Stomach smooth muscle (tissue), 2 donors: ENCODE measurements around the gene ZBED2.

Experiments used
- H3K27ac ChIP-seq: one replicate; pipeline ENCODE4 v1.7.0; 2013; ENCODE audit warnings: mild to moderate bottlenecking, low read length, inconsistent platforms
- H3K27me3 ChIP-seq, 2 donors: one replicate each; pipeline ENCODE4 v1.7.0; 2013; ENCODE audit warnings: low read length in 2 of 2; ENCODE audit not compliant: insufficient read depth in 2 of 2, control insufficient read depth in 1 of 2
- H3K36me3 ChIP-seq, 2 donors: one replicate each; pipeline ENCODE4 v1.7.0; 2013; ENCODE audit warnings: low read length in 2 of 2; ENCODE audit not compliant: control insufficient read depth in 2 of 2, insufficient read depth in 2 of 2
- H3K4me1 ChIP-seq: one replicate; pipeline ENCODE4 v1.7.0; 2013; ENCODE audit warnings: low read length; ENCODE audit not compliant: control insufficient read depth, insufficient read depth
- H3K4me3 ChIP-seq, 2 donors: one replicate each; pipeline ENCODE4 v1.7.0; 2013; ENCODE audit warnings: low read length in 2 of 2
- H3K9ac ChIP-seq, 2 donors: one replicate each; pipeline ENCODE4 v1.7.0; 2013; ENCODE audit warnings: low read length in 2 of 2, mild to moderate bottlenecking in 1 of 2
- H3K9me3 ChIP-seq, 2 donors: one replicate each; pipeline ENCODE4 v1.7.0; 2013; ENCODE audit warnings: low read length in 2 of 2; ENCODE audit not compliant: control insufficient read depth in 2 of 2
- donor health status: healthy.
- donor health status: Pancreatic carcinoma.

ZBED2 gene

GRCh38 chr3:111604119-111604518, 9.0 kb upstream of the ZBED2 start:
- Histone ChIP-seq H3K4me1 (no peaks in the 10 kb centered on the region), H3K4me3 (no peak overlapping the region), H3K27me3 (no peaks in the 10 kb centered on the region), H3K9ac (no peak overlapping the region), H3K36me3 (no peaks in the 10 kb centered on the region), H3K27ac (no peak overlapping the region), H3K9me3 (no peaks in the 10 kb centered on the region)

GRCh38 chr3:111603679-111604078, 8.5 kb upstream of the ZBED2 start:
- H3K4me1 ChIP-seq, result no peaks in the 10 kb centered on the region
- H3K27me3 ChIP-seq, result no peaks in the 10 kb centered on the region
- H3K27ac ChIP-seq, result no peak overlapping the region
- no peak overlapping the region for H3K4me3 ChIP-seq
- no peaks in the 10 kb centered on the region for H3K9me3 ChIP-seq
- H3K9ac ChIP-seq, result no peak overlapping the region
- H3K36me3 ChIP-seq, result no peaks in the 10 kb centered on the region

GRCh38 chr3:111601810-111602209, 6.7 kb upstream of the ZBED2 start:
- no peaks in the 10 kb centered on the region for H3K4me1 ChIP-seq
- H3K36me3 ChIP-seq, result no peaks in the 10 kb centered on the region
- no peak overlapping the region for H3K9ac ChIP-seq
- H3K27ac ChIP-seq, result no peak overlapping the region
- no peaks in the 10 kb centered on the region for H3K27me3 ChIP-seq
- no peaks in the 10 kb centered on the region for H3K9me3 ChIP-seq
- no peak overlapping the region for H3K4me3 ChIP-seq

GRCh38 chr3:111598552-111598951, 3.4 kb upstream of the ZBED2 start:
- H3K27ac ChIP-seq, result no peak overlapping the region
- no peaks in the 10 kb centered on the region for H3K9me3 ChIP-seq
- no peaks in the 10 kb centered on the region for H3K4me1 ChIP-seq
- H3K4me3 ChIP-seq, result no peak overlapping the region
- H3K27me3 ChIP-seq, result no peaks in the 10 kb centered on the region
- H3K36me3 ChIP-seq, result no peaks in the 10 kb centered on the region
- H3K9ac ChIP-seq, result no peak overlapping the region

- Histone ChIP-seq H3K4me1 (no peaks in the 10 kb centered on the region), H3K27me3 (no peaks in the 10 kb centered on the region), H3K27ac (no peak overlapping the region), H3K9me3 (no peaks in the 10 kb centered on the region), H3K36me3 (no peaks in the 10 kb centered on the region), H3K4me3 (no peak overlapping the region), H3K9ac (no peak overlapping the region)
Observed at GRCh38 chr3:111598139-111598538, 3.0 kb upstream of the ZBED2 start.

GRCh38 chr3:111596328-111596727, 1.2 kb upstream of the ZBED2 start:
- H3K9me3 ChIP-seq, result no peaks in the 10 kb centered on the region
- H3K36me3 ChIP-seq, result no peaks in the 10 kb centered on the region
- H3K9ac ChIP-seq, result no peak overlapping the region
- no peaks in the 10 kb centered on the region for H3K4me1 ChIP-seq
- H3K27ac ChIP-seq, result no peak overlapping the region
- no peaks in the 10 kb centered on the region for H3K27me3 ChIP-seq
- no peak overlapping the region for H3K4me3 ChIP-seq

- Histone ChIP-seq H3K27ac (no peak overlapping the region), H3K9me3 (no peaks in the 10 kb centered on the region), H3K4me3 (no peak overlapping the region), H3K4me1 (no peaks in the 10 kb centered on the region), H3K9ac (no peak overlapping the region), H3K27me3 (no peaks in the 10 kb centered on the region), H3K36me3 (no peaks in the 10 kb centered on the region)
Observed at GRCh38 chr3:111594781-111595180, 365 bp downstream of the ZBED2 start.

- no peak overlapping the region for H3K27ac ChIP-seq
Observed at GRCh38 chr3:111594205-111594604, 941 bp downstream of the ZBED2 start.

GRCh38 chr3:111593666-111594065, 1.5 kb downstream of the ZBED2 start:
- Histone ChIP-seq H3K27me3 (no peaks in the 10 kb centered on the region), H3K36me3 (no peaks in the 10 kb centered on the region), H3K9ac (no peak overlapping the region), H3K4me1 (no peaks in the 10 kb centered on the region), H3K9me3 (no peaks in the 10 kb centered on the region), H3K27ac (no peak overlapping the region), H3K4me3 (no peak overlapping the region)

More at GRCh38 chr3:111594205-111594604, 941 bp downstream of the ZBED2 start:
- Histone ChIP-seq H3K36me3 (no peaks in the 10 kb centered on the region), H3K9me3 (no peaks in the 10 kb centered on the region), H3K4me3 (no peak overlapping the region), H3K27me3 (no peaks in the 10 kb centered on the region), H3K4me1 (no peaks in the 10 kb centered on the region), H3K9ac (no peak overlapping the region)

- no peaks in the 10 kb centered on the region for H3K27me3 ChIP-seq
- no peaks in the 10 kb centered on the region for H3K4me1 ChIP-seq
- H3K9me3 ChIP-seq, result no peaks in the 10 kb centered on the region
- H3K9ac ChIP-seq, result no peak overlapping the region
- H3K36me3 ChIP-seq, result no peaks in the 10 kb centered on the region
- H3K27ac ChIP-seq, result no peak overlapping the region
- no peak overlapping the region for H3K4me3 ChIP-seq
Observed at GRCh38 chr3:111592936-111593335, 2.2 kb downstream of the ZBED2 start.

GRCh38 chr3:111592143-111592542, 3.0 kb downstream of the ZBED2 start:
- Histone ChIP-seq H3K9ac (no peak overlapping the region), H3K9me3 (peaks cover 0 to 3% of the 10 kb centered on the region in 2 donors), H3K4me3 (no peak overlapping the region), H3K4me1 (no peaks in the 10 kb centered on the region), H3K27me3 (no peaks in the 10 kb centered on the region), H3K27ac (no peak overlapping the region), H3K36me3 (no peaks in the 10 kb centered on the region)
